ENCODE results near the gene USP48.
"Not testable (repeated sequence)": the region's sequence is repeated elsewhere in the genome, so short reads cannot be mapped to it uniquely, and the experiment has no call there.

Gene USP48

DNA sequence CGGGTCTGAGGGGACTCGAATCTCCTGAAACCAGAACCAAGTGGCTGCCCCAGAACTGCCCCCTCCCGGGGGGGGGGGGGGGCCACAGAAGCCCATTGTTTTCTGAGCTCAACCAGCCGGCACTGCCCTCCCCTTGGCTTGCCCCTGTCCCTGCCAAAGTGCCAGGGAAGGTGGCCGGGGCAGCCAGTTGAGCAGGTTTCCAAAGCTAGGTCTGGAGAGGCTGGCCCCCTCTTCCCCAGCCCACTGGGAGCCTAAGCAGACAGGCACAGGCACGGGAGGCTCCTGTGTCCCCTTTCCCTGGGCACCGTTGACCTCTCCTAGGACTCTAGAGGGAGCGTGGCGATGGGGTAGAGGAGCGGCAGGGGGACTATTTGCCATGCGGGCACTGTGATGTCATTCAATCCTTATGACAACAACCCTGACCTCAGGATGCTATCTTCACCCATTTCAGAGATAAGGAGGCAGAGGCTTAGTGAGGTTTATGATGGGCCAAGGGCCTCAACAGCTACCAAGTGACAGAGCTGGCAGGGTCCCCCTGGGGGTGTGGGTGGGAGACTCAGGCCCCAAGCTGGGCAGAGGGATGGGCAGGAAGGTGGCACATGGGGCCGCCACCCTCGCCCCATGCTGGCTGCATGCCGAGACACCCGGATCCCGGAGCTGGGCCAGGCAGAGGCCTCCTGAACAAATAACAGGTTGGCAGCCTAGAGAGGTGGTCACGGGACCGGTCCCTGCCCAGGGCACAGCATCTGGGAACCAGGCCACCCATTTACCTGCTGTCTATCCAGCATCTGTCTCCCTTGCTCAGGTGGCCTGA is 148.8 kb downstream of the USP48 start:
- DNase-seq: no peak

DNA sequence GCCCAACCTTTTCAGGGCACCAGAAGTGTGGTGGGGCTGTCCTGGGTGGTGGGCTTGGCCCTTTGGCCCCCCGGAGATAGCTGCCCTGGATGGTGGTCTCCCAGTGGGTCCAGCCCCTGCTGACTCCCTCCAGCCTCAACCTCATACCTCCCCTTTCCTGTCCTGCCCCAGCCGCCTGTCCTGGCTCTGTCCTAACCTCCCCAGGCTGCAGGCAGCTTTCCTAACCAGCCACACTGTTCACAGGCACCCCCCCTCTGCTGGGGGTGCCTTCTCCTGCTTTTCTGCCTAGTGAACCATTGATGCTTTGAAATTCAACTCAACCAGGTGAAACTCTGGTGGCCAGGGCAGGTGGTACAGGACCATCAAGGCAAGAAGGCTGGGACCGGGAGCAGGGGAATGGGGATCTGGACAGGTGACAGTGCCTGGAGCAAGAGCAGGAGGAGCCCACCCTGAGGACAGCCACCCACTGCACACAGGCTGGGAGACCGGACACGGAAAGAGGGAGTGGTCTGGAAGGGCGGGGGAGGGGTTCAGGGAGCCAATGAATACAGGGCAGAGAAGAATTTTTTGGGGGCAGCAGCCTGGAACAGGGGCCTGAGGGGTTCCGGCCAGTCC is 149.7 kb downstream of the USP48 start:
- DNase-seq: no peak

DNA sequence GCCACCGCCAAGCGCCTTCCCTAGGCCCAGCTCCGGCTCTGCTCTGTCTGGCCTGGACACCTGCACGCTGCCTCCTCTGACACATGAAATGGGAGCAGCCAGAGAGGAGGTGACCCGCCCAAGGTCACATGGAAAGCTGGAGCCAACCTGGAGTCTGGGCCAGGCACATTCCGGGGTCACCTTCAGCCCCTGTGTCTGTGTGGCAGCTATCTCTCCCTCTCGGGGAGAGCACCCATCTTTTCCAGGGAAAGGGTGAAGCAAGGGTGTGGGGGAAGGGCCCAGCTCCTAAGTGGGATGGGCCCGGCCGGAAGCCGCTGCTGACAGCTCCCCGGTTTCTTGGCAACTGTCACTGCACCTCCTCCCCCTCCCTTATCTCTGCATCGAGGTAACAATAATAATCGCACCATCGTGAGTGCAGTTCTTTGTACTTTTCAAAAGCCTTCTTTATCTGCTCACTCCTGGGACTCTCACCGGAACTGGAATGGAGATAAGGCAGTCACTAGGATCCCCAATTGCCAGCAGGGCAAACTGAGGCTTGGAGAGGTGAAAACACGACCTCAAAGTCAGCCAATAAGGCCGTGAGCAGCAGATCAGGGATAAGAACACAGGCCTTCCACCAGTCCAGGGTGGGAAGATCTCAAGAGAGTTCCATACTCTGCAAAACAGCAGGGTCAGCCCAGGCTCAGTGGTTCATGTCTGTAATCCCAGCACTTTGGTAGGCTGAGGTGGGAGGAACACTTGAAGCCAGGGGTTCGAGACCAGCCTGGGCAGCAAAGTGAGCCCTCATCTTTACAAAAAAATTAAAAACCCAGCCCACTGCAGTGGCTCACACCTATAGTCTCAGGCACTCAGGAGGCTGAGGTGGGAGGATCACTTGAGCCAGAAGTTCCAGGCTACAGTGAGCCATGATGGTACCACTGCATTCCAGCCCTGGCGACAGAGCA is 150.7 kb downstream of the USP48 start:
- DNase-seq: no peak

DNA sequence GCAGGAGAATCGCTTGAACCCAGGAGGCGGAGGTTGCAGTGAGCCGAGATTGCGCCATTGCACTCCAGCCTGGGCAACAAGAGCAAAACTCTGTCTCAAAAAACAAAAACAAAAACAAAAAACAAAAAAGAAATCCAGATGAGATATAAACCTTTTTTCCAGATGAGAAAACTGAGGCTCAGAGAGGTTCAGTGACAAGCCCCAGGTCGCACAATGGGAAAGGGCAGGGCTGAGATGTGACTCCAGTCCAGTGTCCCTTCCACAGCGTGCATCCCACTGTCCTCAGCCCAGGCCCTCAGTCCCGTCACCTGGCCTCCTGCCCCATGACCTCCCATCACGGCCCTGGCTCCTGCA is 151.4 kb downstream of the USP48 start:
- DNase-seq: not testable (repeated sequence)

DNA sequence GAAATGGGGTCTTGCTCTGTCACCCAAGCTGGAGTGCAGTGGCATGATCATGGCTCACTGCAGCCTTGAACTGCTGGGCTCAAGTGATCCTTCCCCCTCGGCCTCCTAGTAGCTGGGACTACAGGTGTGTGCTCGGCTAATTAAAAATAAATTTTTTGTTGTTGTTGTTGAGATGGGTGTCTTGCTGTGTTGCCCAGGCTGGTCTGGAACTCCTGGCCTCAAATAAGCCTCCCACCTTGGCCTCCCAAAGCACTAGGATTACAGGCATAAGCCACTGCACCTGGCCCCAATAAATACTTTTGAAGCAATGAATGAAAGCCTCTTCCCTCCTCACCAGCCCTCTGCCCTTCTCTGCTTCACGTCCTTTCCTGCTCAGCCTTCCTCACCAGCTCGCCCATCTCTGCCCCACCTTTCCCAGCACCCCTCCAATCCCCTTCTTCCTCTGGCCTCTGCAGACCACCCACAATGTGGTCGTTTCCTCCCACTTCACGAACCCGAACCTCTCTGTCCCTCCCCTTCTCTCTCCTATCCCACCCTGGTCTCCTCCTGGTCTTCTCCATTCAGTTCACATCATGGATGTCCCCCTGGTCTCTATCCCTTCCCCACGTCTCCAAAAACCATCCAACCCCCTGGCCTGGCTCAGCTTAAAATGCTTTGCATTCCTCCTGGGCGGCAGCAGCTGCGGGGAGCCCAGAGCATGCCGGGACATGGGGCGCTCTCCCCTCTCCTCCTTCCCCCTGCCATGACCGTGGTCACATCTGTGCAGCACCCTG is 152.2 kb downstream of the USP48 start:
- no peak for DNase-seq

DNA sequence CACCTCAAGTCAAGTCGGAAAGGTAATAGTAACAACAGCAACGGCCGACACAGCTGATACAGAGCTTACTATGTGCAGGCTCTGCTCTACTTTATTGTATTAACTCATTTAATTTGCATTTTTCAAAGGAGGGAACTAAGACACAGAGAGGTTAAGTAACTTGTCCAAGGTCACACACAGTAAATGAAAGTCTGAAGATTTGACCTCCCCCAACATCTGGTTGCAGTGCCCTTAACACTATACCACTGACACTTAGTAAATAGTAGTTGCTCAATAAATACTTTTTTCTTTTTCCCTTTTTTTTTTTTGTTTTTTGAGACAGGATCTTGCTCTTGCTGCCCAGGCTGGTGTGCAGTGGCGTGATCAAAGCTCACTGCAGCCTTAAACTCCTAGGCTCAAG is 153.0 kb downstream of the USP48 start:
- no peak for DNase-seq

DNA sequence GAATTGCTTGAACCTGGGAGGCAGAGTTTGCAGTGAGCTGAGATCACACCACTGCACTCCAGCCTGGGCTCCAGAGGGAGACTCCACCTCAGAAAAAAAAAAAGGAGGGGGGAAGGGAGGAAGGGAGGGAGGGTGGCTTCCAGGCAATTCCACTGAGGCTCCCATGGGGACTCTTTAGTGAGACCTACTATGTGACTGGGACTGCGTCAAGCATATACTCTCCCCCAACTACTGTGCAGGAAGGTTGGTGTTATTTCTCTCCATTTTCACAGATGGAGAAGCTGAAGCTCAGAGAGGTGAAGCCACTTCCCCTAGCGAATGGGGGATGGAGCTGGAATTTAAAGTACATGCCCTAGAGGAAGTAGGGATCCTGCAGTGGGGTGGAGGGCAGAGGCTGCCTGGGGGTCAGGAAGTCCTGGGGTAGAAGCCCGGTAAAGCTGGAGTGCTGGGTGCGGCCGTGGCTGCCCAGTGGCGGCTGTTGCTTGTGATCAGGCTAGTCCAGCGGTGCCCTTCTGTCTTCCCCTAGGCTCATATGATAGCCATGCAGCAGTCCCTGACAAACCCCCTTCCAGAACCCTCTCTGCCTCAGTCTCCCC is 154.1 kb downstream of the USP48 start:
- DNase-seq: no peak
